ENCODE measurements around the gene RYR1. TPM values are rescaled to one million over a fixed set of nuclear protein-coding genes. Genes with fewer than 3 reads are reported as not detected.

Gene RYR1
- 243 TPM for total RNA-seq

DNA sequence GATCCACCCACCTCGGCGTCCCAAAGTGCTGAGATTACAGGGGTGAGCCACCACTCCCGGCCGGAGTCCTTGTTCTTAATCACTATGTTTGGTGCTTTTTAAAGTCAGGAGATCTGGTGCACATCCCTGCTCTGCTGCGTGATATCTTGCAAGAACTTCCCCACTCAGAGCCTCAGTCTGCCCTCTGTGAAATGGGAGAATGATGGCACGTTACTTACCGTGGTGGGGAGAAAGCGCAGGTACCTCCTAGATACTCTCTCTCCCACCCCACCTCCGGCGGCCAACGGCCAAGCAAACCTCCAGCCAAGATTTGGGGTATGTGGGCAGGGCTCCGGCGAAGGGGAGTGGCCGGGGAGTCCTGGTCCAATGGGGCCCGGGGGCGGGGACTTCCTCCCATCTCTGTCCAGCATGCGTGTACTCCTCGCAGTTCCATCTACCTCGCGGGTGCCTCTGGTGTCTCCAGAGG is at the start of gene RYR1:
RYR1 (plus strand) TSS at position 424 of the 466 bp plus-strand sequence. CDS start 139 bp downstream, outside the sequence.
- H3K27ac ChIP-seq (ENCODE audit: low read depth, low read length): peak within 1 kb of the TSS; percentile 100
- H3K27me3 ChIP-seq (ENCODE audit: control insufficient read depth in 3 of 3, insufficient read depth in 3 of 3, low read length in 3 of 3): peaks cover 0 to 4% (median 0%) of the 10 kb centered on the region in 3 donors
- H3K4me3 ChIP-seq (ENCODE audit: low read length in 3 of 3): peak within 1 kb of the TSS; percentile 90 to 97 (median 91)
- peaks cover 20 to 34% (median 25%) of the 10 kb centered on the region in 3 donors for H3K4me1 ChIP-seq (ENCODE audit: control insufficient read depth in 3 of 3, insufficient read depth in 3 of 3, low read length in 3 of 3)
- H3K9me3 ChIP-seq (ENCODE audit: control insufficient read depth in 3 of 3, low read length in 3 of 3): no peaks in the 10 kb centered on the region
- H3K9ac ChIP-seq (ENCODE audit: low read depth in 1 of 3, low read length in 3 of 3): peak within 1 kb of the TSS; percentile 91 to 100 (median 100)
- peaks cover 0 to 4% (median 4%) of the 10 kb centered on the region in 3 donors for H3K36me3 ChIP-seq (ENCODE audit: control insufficient read depth in 3 of 3, insufficient read depth in 3 of 3, low read length in 3 of 3)

DNA sequence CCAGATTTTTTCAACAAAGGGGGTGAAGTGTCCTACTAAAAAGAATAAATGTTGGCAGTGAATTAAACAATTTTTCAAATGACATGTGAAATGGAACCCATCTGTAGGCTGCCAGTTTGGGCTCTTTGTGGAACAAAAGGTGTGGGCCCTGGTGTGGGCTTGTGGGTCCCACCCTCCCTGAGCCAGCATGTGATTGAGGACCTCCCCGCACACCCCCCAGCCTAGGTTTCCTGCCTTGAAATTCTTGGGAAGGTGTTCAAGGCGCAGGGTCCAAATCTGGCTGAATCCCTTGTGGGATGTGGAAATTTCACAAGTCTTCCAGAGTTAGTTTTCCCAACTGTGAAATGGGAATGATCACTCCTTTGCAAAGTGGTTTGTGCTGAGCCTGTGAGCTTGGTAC is 49.7 kb upstream of the RYR1 start:
- Histone ChIP-seq H3K36me3 (ENCODE audit: control insufficient read depth in 3 of 3, insufficient read depth in 3 of 3, low read length in 3 of 3) (peaks cover 55 to 60% (median 57%) of the 10 kb centered on the region in 3 donors), H3K4me1 (ENCODE audit: control insufficient read depth in 3 of 3, insufficient read depth in 3 of 3, low read length in 3 of 3) (peaks cover 8 to 17% (median 17%) of the 10 kb centered on the region in 3 donors), H3K9ac (ENCODE audit: low read depth in 1 of 3, low read length in 3 of 3) (no peak overlapping the region), H3K4me3 (ENCODE audit: low read length in 3 of 3) (no peak overlapping the region), H3K9me3 (ENCODE audit: control insufficient read depth in 3 of 3, low read length in 3 of 3) (no peaks in the 10 kb centered on the region), H3K27ac (ENCODE audit: low read depth, low read length) (no peak overlapping the region), H3K27me3 (ENCODE audit: control insufficient read depth in 3 of 3, insufficient read depth in 3 of 3, low read length in 3 of 3) (peaks cover 0 to 15% (median 12%) of the 10 kb centered on the region in 3 donors)

DNA sequence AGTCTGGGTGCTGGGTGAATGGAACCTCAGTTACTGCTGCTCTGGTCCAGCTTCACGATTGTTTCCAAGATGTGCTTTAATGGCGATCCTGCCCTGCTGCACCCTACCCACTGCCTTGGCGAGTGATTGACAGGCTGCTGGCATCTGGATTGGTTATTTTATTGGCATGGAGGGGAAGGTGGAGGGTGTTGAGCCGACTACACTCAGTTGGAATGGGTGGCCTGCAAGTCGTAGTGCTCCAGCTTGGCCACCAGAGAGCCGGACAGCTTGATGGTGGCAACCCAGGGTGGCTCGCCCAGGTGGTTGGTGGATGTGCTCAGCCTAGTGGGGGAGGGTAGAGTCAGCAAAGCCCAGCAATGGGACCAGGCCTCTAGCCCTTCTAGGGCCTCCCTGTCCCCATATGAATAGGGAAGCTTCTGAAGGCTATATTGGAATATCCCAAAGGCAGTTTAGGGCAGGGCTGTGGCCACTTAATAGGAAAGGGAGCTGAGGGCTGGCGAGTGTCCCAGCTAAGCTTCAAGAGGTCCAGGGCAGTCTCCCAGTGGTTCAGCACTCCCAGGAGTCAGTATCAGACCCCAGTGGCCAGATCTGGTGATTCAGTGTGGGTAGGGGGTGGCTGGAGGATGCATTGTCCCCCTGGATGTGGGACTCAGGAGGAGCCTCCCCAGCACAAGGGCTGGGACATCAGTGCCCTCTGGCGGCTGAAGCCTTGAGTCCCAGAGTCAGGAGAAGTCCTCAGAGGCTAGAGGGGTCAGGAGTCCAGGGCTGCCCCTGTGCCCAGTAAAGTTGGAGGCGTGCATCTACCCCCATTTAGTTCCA is 49.1 kb upstream of the RYR1 start:
- H3K4me3 ChIP-seq (ENCODE audit: low read length in 3 of 3): no peak overlapping the region
- no peak overlapping the region for H3K27ac ChIP-seq (ENCODE audit: low read depth, low read length)
- H3K27me3 ChIP-seq (ENCODE audit: control insufficient read depth in 3 of 3, insufficient read depth in 3 of 3, low read length in 3 of 3): peaks cover 0 to 15% (median 12%) of the 10 kb centered on the region in 3 donors
- no peak overlapping the region for H3K9ac ChIP-seq (ENCODE audit: low read depth in 1 of 3, low read length in 3 of 3)
- peaks cover 48 to 53% (median 50%) of the 10 kb centered on the region in 3 donors for H3K36me3 ChIP-seq (ENCODE audit: control insufficient read depth in 3 of 3, insufficient read depth in 3 of 3, low read length in 3 of 3)
- H3K4me1 ChIP-seq (ENCODE audit: control insufficient read depth in 3 of 3, insufficient read depth in 3 of 3, low read length in 3 of 3): peaks cover 12 to 21% (median 20%) of the 10 kb centered on the region in 3 donors
- no peaks in the 10 kb centered on the region for H3K9me3 ChIP-seq (ENCODE audit: control insufficient read depth in 3 of 3, low read length in 3 of 3)

DNA sequence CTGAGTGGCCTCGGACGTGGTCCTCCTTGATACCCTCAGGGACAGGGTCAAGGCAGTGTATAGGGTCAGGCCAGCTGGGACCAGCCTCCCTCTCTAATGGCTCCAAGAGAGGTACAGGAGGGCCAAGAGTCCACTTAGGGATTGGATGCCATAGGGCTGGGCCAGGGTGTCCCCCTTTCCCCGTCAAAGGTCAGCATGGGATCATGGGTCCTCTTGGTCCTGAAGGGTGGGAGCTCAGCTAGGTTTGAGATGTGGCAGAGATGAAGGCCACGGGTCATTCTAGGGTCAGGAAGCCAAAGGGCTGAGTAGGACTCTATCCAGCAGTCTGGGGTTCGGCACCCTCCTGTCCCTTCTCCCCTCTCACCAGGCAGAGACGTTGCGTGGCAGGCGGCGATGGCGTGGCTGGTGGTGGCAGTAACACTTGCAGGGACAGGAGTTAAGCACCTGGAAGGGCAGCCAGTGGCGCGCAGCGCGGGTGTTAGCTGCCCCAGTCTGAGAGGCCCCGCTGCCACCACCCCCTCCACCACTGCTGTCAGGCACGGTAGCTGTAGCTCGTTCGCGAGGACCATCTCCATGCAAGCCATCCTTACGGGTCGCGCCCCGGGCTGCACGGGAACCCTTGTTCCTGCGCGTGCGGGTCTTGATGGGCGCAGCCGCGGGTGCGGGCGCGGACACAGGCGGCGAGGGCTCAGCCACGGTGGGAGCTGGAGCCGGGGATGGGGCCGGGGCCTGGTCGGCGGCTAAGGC is 48.3 kb upstream of the RYR1 start:
- H3K27ac ChIP-seq (ENCODE audit: low read depth, low read length): no peak overlapping the region
- no peak overlapping the region for H3K9ac ChIP-seq (ENCODE audit: low read depth in 1 of 3, low read length in 3 of 3)
- peaks cover 12 to 21% (median 20%) of the 10 kb centered on the region in 3 donors for H3K4me1 ChIP-seq (ENCODE audit: control insufficient read depth in 3 of 3, insufficient read depth in 3 of 3, low read length in 3 of 3)
- no peak overlapping the region for H3K4me3 ChIP-seq (ENCODE audit: low read length in 3 of 3)
- no peaks in the 10 kb centered on the region for H3K9me3 ChIP-seq (ENCODE audit: control insufficient read depth in 3 of 3, low read length in 3 of 3)
- peaks cover 0 to 15% (median 12%) of the 10 kb centered on the region in 3 donors for H3K27me3 ChIP-seq (ENCODE audit: control insufficient read depth in 3 of 3, insufficient read depth in 3 of 3, low read length in 3 of 3)
- peaks cover 43 to 45% (median 44%) of the 10 kb centered on the region in 3 donors for H3K36me3 ChIP-seq (ENCODE audit: control insufficient read depth in 3 of 3, insufficient read depth in 3 of 3, low read length in 3 of 3)

DNA sequence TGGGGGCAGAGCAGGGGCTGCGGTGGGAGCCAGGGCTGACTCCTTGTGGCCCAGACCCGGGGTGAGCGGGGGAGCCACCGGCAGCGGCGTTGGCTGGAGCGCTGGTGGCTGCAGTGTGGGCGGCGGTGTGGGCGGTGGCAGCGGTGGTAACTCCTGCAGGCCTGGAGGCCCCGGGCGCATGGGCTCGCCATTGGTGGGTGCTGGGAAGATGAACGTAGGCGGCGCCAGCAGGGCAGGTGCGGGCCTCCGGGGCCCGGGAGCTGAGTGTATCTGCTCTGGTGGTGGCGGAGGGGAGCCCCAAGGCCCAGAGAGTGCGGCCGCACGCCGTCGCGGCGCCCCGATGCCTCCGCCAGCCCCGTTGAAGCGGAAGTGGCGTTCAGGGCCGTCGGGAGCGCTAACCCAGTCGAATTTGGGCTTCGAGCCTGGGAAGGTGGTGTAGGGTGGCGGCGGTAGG is 47.7 kb upstream of the RYR1 start:
- H3K9me3 ChIP-seq (ENCODE audit: control insufficient read depth in 3 of 3, low read length in 3 of 3): no peaks in the 10 kb centered on the region
- H3K27ac ChIP-seq (ENCODE audit: low read depth, low read length): no peak overlapping the region
- H3K4me1 ChIP-seq (ENCODE audit: control insufficient read depth in 3 of 3, insufficient read depth in 3 of 3, low read length in 3 of 3): peaks cover 12 to 21% (median 20%) of the 10 kb centered on the region in 3 donors
- no peak overlapping the region for H3K4me3 ChIP-seq (ENCODE audit: low read length in 3 of 3)
- peaks cover 37 to 40% (median 39%) of the 10 kb centered on the region in 3 donors for H3K36me3 ChIP-seq (ENCODE audit: control insufficient read depth in 3 of 3, insufficient read depth in 3 of 3, low read length in 3 of 3)
- peaks cover 0 to 15% (median 11%) of the 10 kb centered on the region in 3 donors for H3K27me3 ChIP-seq (ENCODE audit: control insufficient read depth in 3 of 3, insufficient read depth in 3 of 3, low read length in 3 of 3)
- H3K9ac ChIP-seq (ENCODE audit: low read depth in 1 of 3, low read length in 3 of 3): no peak overlapping the region

DNA sequence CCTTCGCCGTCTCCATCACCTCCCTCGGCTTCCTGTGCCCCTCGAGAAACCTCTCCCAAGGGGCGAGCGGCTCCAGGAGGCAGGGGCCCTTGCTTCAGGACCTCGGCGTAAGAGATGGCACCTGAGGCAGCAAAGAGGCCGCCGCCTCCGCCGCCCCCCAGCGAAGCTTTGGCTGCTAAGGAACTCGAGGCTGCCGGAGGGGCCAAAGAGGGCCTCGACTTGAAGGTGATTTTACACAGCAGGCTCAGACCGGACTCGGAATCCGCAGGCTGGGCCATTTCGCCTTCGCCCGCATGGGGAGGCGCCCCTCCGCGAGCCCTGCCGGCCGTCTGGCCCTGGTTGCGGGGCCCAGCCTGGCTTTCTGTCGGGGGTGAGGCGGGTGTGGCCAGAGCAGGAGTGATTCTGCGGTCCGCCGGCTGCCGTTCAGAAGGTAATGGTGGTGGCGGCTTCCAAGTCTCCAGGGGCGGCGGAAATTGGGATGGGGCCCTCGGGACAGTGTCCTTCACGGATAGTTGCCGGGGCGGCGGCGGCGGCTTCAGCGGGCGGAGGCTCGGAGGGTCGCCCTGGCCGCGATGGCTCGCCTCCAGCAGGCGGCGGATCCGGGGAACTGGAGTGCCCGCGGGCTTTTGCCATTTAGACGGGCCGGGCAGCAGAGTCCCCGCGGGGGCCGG is 47.1 kb upstream of the RYR1 start:
- no peak overlapping the region for H3K4me3 ChIP-seq (ENCODE audit: low read length in 3 of 3)
- H3K9ac ChIP-seq (ENCODE audit: low read depth in 1 of 3, low read length in 3 of 3): no peak overlapping the region
- peaks cover 12 to 21% (median 20%) of the 10 kb centered on the region in 3 donors for H3K4me1 ChIP-seq (ENCODE audit: control insufficient read depth in 3 of 3, insufficient read depth in 3 of 3, low read length in 3 of 3)
- no peaks in the 10 kb centered on the region for H3K9me3 ChIP-seq (ENCODE audit: control insufficient read depth in 3 of 3, low read length in 3 of 3)
- H3K27ac ChIP-seq (ENCODE audit: low read depth, low read length): no peak overlapping the region
- H3K27me3 ChIP-seq (ENCODE audit: control insufficient read depth in 3 of 3, insufficient read depth in 3 of 3, low read length in 3 of 3): peaks cover 0 to 13% (median 6%) of the 10 kb centered on the region in 3 donors
- peaks cover 31 to 34% (median 33%) of the 10 kb centered on the region in 3 donors for H3K36me3 ChIP-seq (ENCODE audit: control insufficient read depth in 3 of 3, insufficient read depth in 3 of 3, low read length in 3 of 3)

DNA sequence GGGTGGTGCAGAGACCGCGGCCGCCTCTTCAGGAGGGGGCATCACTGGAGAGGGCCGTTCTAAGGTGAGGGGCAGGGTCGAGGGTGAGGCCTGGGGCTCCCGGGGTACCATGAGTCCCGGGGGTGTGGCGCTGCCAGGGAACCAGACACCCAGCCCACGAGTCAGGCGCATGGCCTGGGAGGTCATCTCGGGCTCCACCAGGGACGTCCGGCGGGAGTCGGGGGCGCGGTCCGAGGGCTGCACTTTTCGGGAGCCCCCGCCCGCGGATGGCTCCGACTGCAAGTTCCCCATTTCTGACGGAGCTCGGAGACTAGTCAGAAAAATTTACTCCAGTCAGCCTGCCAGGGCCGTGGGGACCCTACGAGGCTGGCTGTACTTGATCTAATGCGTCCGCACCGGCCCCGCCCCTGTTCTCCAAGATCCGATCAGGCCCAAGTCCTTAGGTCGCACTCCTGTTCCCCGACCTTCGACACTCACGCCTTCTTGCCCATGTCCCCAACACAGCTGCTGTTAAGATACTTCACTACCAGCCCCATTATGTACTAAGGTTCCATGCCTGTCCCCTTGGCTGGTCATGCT is 46.4 kb upstream of the RYR1 start:
- Histone ChIP-seq H3K27me3 (ENCODE audit: control insufficient read depth in 3 of 3, insufficient read depth in 3 of 3, low read length in 3 of 3) (peaks cover 0 to 6% (median 6%) of the 10 kb centered on the region in 3 donors), H3K4me1 (ENCODE audit: control insufficient read depth in 3 of 3, insufficient read depth in 3 of 3, low read length in 3 of 3) (peaks cover 12 to 21% (median 20%) of the 10 kb centered on the region in 3 donors), H3K4me3 (ENCODE audit: low read length in 3 of 3) (peak overlapping the region; percentile 38 to 61 (median 61)), H3K27ac (ENCODE audit: low read depth, low read length) (peak overlapping the region; percentile 5), H3K36me3 (ENCODE audit: control insufficient read depth in 3 of 3, insufficient read depth in 3 of 3, low read length in 3 of 3) (peaks cover 25 to 28% (median 27%) of the 10 kb centered on the region in 3 donors), H3K9ac (ENCODE audit: low read depth in 1 of 3, low read length in 3 of 3) (no peak overlapping the region), H3K9me3 (ENCODE audit: control insufficient read depth in 3 of 3, low read length in 3 of 3) (no peaks in the 10 kb centered on the region)

DNA sequence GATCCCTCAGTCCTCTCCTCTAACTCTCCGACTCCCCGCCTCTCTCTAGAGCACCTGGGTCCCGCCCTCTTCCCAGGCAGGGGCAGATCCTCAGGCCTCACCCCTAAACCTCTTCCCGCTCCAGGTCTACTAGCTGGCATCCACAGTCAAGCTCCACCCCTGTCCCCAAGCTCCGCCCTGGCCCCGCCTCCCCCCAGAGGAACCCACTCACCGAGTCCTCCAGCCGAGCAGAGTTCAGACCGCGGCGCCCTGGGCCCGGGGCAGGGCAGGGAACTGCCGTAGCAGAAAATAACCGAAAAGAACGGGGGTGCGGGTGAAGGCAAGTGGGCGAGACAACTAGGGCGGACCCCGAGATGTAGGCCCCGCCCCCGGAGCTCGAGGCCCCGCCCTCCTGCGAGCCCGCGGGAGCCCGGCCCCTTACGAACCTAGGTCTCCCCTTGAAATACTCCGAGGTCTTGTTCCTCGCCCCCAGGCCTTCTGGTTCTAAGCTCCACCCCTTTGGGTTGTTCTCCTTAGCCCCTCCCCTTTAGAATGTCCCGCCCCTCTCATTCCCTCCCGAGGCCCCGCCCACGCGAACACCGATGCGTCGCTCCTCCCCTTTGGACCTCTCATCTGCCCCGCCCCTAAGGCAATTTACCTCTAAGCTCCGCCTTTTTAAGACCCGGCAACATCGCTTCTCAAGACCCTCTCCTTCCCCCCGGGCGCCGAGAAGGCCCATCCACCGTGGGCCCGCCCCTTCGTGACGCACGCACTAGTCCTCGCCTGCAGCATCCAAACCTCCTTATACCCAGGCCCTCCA is 45.7 kb upstream of the RYR1 start, which contains the start of gene GGN:
GGN (minus strand) TSS at position 485 of the 799 bp plus-strand sequence. CDS start 773 bp downstream, outside the sequence.
- Histone ChIP-seq H3K27ac (ENCODE audit: low read depth, low read length) (peak within 1 kb of the TSS; percentile 5), H3K4me3 (ENCODE audit: low read length in 3 of 3) (peak within 1 kb of the TSS; percentile 38 to 61 (median 61)), H3K9ac (ENCODE audit: low read depth in 1 of 3, low read length in 3 of 3) (peak within 1 kb of the TSS in 1 of 3 donors; percentile 33), H3K4me1 (ENCODE audit: control insufficient read depth in 3 of 3, insufficient read depth in 3 of 3, low read length in 3 of 3) (peaks cover 12 to 21% (median 20%) of the 10 kb centered on the region in 3 donors), H3K9me3 (ENCODE audit: control insufficient read depth in 3 of 3, low read length in 3 of 3) (no peaks in the 10 kb centered on the region), H3K36me3 (ENCODE audit: control insufficient read depth in 3 of 3, insufficient read depth in 3 of 3, low read length in 3 of 3) (peaks cover 20 to 23% (median 22%) of the 10 kb centered on the region in 3 donors), H3K27me3 (ENCODE audit: control insufficient read depth in 3 of 3, insufficient read depth in 3 of 3, low read length in 3 of 3) (peaks cover under 1 to 6% (median 4%) of the 10 kb centered on the region in 3 donors)

Measured in skeletal muscle tissue (tissue), 4 donors.